Dermis microvascular lymphatic vessel endothelial cell (primary cell): Measurements from ENCODE around the gene CASP14. TPM values are rescaled to one million over a fixed set of nuclear protein-coding genes. Genes with fewer than 3 reads are reported as not detected.
"Not testable (repeated sequence)": the region's sequence is repeated elsewhere in the genome, so short reads cannot be mapped to it uniquely, and the experiment has no call there.

Experiments used
- DNase-seq, 2 donors: peaks; one replicate each; pipeline versions ENCODE4 v3.0.0 to v3.0.0-alpha.2; 2010; ENCODE audit warnings: low read depth in 2 of 2
- total RNA-seq: library from RNA; depleted of rRNA; stranded (reverse); fragments of >200 nt; gene quantifications from 2 replicates; pipeline ENCODE4 v1.2.1, GENCODE V29; 2014

CASP14 gene, protein sequence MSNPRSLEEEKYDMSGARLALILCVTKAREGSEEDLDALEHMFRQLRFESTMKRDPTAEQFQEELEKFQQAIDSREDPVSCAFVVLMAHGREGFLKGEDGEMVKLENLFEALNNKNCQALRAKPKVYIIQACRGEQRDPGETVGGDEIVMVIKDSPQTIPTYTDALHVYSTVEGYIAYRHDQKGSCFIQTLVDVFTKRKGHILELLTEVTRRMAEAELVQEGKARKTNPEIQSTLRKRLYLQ
- not detected in 2 replicates for total RNA-seq

DNA sequence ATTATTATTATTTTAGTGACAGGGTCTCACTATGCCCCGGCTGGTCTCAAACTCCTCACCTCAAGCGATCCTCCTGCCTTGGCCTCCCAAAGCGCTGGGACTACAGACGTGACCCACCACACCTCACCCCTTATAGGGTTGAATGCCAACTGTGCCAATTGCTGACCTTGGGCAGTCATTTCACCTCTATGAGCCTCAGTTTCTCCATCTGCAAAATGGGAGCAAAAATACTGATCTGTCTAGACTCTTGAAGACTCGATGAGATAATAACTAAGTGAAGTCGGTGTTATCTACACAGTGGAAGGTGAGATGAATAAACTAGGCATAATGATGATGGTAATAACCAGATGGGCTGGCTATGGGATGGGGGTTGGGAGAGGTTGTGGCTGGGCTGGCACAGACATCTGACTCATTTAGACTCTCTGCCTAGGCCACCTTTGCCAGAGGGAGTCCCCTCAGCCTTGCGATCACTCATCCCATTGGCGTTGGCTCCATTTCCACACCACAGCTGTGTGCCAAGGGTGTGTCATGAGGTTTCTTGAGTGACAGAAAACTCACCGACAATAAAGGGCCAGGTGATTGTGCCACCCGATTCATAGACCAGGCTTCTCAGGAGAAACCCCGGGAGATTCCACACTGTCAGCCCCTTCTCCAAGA lies at the start of gene CASP14:
CASP14 (plus strand) TSS at position 596 of the 657 bp plus-strand sequence. CDS start 2,772 bp downstream, outside the sequence.
- DNase-seq = no peak

DNA sequence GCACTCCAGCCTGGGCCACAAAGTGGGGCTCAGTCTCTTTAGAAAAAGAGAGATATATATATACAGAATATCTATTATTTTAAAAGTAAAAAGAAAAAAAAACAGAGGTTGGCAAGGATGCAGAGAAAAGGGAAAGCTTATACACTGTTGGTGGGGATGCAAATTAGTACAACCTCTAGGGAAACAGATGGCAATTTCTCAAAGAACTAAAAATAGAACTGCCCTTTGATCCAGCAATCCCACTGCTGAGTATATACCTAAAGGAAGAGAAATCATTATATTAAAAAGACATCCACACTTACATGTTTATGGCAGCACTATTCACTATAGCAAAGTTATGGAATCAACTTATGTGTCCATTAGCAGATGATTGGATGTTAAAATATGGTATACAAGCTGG lies 41.0 kb upstream of the CASP14 start:
- no peak for DNase-seq

DNA sequence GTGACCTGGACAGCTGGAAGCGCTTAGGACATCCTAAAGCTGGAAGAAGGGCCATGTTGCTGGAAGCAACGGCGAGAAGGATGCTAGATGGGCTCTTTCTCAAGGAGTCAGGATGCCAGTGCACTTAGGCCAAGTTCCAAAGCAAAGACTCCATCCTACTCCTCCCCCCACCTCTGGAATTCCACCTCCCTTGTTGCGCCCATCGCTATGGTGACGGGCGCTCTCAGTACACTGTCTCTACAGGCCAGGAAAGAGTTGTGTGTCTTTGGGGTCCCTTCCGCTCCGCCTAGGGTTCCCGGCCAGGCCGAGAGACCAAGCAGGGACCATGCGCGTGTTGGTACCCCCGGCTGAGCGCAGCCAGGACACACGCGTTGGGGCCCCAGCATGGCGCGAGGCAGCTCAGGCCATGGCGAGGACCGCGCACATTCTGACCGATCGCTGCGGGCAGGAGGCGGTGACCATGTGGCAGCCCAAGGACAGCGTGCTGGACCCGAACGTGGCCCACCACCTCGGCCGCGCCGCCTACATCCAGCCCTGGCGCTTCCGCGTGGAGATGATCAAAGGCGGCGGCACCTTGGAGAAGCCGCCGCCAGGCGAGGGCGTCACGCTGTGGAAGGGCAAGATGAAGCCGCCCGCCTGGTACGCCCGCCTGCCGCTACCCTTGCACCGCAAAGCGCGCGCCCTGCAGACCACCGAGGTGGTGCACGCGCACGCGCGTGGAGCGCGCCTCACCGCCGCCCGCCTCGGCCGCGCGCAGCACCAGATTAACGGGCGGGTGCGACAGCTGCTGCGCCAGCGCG lies 38.6 kb upstream of the CASP14 start:
- DNase-seq = no peak

DNA sequence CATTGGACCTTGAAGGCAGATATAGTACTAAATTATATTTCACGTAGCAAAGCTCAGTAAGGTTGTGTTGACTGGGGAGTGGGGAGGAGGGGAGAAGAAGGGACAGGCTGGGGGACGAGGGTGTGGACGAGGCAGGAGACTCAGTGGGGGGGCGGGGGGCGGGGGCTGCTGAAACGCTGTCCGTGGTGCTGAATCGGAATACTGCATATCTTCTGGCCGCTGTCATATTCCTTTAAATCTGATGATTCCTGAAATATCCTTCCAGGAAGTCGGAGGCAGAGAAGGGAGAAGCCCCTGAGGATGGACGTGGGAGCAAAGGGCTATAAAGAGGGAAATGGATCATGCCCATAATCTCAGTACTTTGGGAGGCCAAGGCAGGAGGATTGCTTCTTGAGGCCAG lies 34.7 kb upstream of the CASP14 start:
- DNase-seq = no peak

DNA sequence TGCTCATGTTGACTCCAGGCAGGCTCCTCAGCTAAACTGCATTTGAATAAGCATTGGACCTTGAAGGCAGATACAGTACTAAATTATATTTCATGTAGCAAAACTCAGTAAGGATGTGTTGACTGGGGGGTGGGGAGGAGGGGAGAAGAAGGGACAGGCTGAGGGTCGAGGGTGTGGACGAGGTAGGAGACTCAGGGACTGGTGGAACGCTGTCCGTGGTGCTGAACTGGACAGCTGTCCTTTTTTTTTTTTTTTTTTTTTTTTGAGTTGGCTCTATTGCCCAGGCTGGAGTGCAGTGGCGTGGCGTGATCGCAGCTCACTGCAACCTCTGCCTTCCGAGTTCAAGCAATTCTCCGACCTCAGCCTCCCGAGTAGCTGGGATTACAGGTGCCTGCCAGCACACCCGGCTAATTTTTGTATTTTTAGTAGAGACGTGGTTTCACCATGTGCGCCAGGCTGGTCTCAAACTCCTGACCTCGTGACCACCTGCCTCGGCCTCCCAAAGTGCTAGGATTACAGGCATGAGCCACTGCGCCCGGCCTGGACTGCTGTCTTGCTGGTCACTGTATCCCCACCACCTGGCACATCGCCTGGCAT lies 33.2 kb upstream of the CASP14 start:
- peak; percentile 25 to 49 for DNase-seq

DNA sequence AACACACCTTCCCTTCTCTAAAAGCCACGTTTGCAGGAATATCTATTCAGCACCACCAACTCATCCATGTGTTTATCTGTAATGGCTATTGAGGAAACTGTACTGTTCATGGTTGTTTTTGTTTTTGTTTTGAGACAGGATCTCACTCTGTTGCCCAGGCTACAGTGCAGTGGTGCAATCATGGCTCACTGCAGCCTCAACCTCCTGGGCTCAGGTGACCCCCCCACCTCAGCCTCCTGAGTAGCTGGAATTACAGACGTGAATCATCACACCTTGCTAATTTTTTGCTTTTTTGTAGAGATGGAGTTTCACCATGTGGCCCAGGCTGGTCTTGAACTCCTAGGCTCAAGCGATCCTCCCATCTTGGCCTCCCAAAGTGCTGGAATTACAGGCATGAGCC lies 30.4 kb upstream of the CASP14 start:
- DNase-seq = not testable (repeated sequence)

DNA sequence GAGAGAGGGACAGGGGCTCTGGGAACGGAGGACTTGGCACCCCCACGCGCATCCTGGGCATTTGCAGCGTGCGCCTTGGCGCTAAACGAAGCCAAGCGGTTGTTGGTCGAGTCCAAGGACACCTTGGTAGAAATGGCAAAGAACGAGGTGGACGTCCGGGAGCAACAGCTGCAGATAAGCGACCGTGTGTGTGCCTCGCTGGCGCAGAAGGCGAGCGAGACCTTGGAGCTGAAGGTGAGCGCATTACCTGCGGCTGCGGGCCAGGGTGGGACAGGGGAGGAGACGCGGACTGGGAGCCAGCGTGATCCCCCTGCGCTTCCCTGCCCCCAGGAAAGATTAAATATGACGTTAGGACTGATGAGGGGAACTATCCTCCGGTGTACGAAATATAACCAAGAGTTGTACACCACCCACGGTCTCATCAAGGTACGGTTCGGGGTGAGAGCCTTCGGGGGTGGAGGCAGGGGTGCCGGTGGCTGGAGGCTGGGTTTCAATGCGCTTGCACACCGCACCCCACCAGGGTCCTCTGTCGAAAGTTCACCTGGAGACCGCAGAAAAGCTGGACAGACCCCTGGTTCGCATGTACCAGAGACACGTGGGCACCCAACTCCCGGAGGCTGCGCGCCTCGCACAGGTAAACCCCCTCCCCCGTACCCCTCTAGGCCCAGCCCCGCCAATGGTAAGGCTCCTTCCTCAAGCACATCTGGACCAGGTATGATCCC lies 27.8 kb upstream of the CASP14 start:
- no peak for DNase-seq

DNA sequence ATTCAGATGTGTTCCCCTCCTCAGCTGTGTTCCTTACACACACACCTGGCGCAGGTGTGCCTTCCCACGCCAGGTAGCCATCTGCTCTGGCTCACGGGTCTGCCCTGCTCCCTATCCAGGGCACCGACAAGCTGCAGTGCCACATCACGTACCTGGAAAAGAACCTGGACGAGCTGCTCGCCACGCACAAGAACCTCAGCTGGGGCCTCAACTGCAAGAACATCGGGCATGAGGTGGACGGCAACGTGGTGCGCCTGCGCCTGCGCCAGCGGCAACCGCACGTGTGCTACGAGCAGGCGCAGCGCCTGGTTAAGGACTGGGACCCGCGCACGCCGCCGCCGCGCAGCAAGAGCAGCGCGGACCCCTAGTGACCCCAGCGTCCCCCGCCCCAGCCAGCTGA lies 26.5 kb upstream of the CASP14 start:
- no peak for DNase-seq

DNA sequence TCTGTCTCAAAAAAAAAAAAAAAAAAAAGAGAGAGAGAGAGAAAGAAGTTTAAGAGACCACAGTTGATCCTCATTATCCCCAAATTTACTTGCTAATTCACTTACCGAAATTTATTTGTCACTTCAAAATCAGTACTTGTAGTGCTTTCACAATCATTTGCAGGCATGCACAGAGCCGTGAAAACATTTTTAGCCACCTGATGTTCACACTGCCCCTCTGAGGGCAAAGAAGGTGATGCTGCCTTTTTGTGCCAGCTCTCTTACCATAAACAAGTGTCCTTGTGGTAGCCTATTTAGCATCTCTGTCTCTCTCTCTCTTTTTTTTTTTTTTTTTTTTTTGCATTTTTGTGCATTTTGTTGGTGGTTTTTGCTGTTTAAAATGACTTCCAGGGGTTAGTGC lies 24.1 kb upstream of the CASP14 start:
- no peak for DNase-seq

DNA sequence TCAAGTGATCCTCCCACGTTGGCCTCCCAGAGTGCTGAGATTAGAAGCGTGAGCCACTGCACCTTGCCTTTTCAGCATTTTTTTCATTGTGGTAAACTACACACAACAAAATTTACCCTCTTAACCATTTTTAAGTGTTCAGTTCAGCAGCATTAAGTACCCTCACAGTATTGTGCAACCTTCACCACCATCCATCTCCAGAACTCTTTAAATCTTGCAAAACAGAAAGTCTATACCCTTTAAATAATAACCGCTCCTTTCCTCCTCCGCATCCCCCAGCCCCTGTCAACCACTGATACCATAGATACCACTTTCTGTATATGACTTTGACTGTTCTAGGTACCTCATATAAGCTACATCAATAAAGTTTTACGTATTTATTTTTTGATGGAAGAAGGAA lies 20.8 kb upstream of the CASP14 start:
- DNase-seq = no peak

DNA sequence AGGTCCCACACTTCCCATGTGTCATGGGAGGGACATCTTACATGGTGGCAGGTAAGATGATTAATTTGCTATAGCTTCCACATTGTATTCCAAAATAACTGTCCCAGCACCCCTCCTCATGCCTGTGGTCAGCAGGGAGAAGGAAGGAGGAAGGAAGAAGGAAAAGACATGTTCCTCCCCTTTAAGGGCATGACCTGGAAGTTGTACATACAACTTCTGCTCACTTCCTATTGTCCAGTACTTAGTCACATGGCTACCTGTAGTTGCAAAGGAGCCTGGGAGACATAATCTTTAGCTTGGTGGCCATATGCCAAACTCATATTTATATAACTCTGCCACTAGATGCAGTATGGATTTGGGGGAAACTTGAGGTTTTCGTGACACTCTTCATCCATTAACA lies 17.6 kb upstream of the CASP14 start:
- no peak for DNase-seq

DNA sequence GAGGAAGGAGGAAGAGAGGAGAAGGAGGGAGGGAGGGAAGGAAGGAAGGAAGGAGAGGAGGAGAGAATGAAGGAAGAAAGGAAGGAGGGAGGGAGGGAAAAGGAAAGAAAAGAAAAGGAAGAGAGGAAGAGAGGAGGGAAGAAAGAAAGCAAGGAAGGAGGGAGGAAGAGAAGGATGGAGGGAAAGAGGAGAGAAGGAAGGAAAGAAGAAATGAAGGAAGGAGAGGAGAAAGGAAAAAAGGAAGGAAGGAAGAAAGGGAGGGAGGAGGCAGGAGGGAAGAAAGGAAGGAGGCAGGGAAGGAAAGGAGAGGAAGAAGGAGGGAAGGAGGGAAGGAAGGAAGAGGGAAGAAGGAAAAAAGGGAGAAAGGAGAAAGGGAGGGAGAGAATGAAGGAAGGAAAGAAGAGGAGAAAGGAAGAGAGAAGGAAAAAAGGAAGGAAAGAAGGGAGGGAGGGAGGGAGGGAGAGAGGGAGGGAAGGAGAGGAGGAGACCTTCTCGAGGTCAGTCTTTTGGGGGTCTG lies 13.4 kb upstream of the CASP14 start:
- no peak for DNase-seq

DNA sequence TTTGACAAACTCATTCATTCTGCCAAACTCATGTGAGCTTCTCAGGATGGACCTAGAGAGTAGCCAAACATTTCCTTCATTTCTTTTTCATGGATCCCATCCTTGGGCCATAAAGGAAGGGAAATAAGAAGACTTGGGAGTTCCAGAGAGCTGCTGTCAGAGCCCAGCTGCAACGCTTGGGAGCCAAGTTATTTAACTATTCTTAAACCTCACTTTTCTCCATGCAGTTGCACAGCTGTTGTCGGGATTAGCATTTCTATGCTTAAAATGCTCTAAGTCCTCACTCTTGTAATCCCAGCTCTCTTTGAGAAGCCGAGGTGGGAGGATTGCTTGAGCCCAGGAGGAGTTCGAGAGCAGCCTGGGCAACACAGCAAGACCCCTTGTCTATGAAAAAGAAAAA lies 11.7 kb upstream of the CASP14 start:
- DNase-seq = no peak

DNA sequence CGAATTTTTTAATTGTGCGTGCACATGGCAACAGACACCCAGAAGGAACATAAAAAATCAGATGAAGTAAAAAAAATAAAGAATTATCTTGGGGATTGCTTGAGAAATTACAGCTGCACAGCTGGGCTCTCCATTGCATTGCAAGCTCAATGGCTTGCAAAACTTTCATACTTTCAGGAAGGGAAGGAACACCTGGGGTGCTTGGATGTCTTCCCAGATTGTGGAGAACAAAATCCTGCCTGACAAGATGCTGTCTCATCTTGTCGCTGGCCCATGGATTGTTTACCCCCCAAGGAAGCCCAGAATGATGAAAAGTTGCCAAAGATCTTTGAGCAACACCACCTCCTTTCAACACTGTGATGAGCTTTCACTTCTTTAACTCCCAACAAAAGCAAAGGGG lies 11.0 kb upstream of the CASP14 start:
- no peak for DNase-seq

DNA sequence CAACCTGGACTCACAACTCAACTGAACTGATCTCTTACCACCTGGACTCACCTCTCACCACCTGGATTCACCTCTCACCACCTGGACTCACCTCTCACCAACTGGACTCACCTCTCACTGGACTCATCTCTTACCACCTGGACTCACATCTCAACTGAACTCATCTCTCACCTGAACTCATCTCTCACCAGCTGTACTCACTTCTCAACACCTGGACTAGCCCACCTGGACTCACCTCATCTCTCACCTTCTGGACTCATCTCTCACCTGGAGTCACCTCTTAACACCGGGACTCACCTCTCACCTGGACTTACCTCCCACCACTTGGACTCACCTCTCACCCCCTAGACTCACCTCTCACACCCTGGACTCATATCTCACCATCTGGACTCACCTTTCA lies 7.3 kb upstream of the CASP14 start:
- DNase-seq = no peak

DNA sequence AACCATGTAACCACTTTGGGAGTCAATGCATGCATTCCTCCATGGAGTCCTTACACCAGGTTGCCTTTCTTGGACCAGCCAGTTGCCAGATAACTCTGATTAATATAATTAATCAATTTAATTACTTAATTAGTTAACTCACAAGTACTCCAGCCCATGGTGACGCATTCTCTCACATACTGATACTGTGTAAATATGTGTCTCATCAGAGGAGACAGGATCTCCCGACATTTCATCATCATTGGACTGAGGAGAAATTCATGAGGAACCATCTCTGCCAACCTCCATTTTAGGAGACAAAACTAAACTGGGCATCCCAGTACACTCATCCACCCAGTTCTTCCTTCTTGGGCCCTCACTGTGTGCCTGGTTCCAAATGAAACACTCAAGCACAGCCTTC lies 6.5 kb upstream of the CASP14 start:
- no peak for DNase-seq

DNA sequence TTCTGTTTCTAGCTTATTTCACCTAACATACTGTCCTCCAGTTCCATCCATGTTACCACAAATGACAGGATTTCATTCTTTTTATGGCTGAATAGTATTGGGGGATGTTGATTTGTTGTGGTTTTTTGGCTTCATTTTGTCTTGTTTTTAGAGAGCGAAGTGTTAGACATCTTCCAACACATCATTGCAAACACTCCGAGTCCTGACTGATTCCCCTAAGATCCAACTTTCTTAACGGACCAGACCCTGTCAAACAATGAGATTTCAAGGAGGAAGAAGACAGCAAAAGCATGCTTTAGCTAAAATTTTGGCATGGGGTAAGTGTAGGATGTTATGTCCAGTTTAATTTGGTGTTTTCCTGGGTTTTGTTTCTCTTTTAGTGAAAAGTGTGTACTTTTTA lies 3.8 kb upstream of the CASP14 start:
- no peak for DNase-seq

DNA sequence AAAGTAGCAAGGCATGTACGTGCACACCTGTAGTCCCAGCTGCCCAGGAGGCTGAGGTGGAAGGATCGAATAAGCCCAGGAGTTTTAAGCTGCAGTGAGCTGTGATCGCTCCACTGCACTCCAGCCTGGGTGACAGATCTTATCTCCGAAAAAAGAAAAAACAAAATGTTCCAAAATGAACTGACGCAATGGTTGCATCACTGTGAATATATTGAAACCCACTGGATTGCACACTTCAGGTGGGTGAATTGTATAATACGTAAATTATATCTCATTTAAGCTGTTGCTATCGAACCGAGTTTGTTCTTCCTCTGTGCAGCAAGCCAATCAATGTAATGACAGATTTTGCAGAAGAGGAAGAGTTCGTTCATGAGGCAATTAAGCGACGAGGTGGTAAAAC lies 1.6 kb upstream of the CASP14 start:
- DNase-seq = no peak

DNA sequence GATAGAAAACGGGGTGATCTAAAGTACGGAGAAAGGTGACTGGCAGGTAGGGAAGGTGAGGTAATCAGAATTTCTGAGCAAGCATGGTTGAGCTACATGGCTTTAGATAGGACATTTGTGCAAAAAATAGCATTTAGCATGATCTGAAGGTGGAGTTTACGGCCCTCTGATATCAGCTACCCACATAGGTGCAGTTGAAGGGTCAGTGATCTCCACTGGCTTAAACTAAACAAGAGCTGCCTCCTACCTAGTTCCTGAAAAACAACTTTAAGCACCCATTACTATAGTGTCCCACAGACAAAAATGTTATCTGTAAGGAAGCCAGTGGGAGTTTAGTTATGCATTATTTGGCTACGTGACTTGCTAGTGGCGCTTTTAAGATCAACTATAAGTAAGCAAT lies 1.2 kb upstream of the CASP14 start:
- DNase-seq = no peak

DNA sequence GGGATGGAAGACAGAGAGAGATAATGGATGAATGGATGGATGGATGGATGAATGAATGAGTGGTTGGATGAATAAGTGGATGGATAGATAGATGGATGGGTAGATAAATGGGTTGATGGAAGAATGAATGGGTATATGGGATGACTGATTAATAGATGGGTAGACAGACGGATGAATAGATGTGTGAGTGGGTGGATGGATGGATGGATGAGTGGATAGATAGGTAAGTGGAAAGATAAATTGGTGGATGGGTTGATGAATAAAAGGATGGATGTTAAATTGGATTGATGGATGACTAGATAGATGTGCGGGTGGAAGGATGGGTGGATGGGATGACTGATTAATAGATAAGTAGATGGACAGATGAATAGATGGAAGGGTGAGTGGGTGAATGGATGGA lies 1.4 kb downstream of the CASP14 start:
- no peak for DNase-seq

DNA sequence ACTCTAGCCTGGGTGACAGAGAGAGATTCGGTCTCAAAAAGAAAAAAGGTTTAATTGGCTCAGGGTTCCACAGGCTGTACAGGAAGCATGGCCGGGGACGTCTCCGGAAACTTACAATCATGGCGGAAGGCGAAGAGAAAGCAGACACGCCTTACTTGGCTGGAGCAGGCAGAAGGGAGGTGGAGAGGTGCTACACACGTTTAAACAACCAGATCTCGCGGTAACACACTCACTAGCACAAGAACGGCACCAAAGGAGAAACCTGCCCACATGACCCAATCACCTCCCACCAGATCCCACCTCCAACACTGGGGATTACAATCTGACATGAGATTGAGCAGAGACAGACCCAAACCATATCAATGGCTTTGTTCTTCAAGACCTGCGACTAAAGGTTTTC lies 12.8 kb downstream of the CASP14 start:
- no peak for DNase-seq
